ENCODE results near the gene SLC16A8.

DNA sequence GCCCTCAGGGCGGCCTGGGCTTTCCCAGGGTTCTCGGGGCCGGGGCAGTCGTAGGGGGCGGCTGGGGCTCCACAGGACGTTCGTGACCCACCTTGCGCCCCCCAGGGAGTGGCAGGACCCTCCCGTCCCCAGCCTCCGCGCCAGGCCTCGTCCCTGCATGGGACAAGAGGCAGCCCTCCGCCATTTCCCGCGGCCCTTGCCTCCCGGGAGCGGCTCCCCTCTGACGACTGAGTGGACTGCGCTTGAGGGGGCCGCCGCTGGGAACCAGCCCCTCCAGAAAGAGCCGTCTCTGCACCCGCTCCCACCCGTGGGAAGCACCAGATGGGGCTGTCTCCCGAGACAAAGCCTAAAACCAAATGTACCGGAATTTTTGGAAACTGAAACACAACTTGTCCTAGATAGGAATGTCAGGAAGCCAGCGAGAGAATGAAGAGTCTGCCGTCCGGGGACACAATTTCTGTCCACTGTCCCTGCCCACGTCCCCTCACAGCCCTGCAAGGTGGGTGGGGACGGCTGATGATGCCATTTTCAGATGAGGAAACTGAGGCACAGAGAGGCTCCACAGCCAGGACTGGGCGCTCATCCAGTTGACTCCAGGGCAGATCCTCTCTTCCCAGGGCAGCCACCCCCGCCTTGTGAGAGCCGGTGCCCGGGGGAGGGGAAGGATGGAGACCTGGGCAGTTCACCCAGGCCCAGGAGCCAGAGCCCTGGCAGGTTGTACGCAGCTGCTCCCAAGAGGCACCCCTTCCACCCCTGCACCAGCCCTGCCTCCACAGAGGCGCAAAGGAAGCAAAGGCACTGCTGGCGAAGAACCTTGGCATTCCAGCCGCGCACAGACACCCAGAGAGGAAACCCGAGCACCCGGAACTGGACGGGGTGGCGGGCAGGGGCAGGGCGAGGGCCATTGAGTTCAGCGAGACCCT, 44.8 kb downstream of the SLC16A8 start:
- TF ChIP-seq, protein P1, sequence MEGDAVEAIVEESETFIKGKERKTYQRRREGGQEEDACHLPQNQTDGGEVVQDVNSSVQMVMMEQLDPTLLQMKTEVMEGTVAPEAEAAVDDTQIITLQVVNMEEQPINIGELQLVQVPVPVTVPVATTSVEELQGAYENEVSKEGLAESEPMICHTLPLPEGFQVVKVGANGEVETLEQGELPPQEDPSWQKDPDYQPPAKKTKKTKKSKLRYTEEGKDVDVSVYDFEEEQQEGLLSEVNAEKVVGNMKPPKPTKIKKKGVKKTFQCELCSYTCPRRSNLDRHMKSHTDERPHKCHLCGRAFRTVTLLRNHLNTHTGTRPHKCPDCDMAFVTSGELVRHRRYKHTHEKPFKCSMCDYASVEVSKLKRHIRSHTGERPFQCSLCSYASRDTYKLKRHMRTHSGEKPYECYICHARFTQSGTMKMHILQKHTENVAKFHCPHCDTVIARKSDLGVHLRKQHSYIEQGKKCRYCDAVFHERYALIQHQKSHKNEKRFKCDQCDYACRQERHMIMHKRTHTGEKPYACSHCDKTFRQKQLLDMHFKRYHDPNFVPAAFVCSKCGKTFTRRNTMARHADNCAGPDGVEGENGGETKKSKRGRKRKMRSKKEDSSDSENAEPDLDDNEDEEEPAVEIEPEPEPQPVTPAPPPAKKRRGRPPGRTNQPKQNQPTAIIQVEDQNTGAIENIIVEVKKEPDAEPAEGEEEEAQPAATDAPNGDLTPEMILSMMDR (optimal IDR thresholded peaks at IDR 0.05 in 1 of 3, IDR thresholded peaks at IDR 0.05 in 1 of 3, conservative IDR thresholded peaks at IDR 0.05 in 1 of 3; ENCODE audit: extremely low read depth in 1 of 3, insufficient read depth in 2 of 3, low read length in 3 of 3): no peak
- TF ChIP-seq EZH2 (IDR thresholded peaks at IDR 0.05; ENCODE audit: low read length): no peak

Data from keratinocyte (primary cell).